HG02623 (cell line): ENCODE measurements around the gene OR1B1.
"Not testable (repeated sequence)": the region's sequence is repeated elsewhere in the genome, so short reads cannot be mapped to it uniquely, and the experiment has no call there.

Experiments
- ATAC-seq: cut with Tn5 transposase; IDR thresholded peaks from one replicate; pipeline ENCODE4 v1.9.1; 2021; ENCODE audit warnings: moderate library complexity; ENCODE audit not compliant: unreplicated experiment

The OR1B1 gene

DNA sequence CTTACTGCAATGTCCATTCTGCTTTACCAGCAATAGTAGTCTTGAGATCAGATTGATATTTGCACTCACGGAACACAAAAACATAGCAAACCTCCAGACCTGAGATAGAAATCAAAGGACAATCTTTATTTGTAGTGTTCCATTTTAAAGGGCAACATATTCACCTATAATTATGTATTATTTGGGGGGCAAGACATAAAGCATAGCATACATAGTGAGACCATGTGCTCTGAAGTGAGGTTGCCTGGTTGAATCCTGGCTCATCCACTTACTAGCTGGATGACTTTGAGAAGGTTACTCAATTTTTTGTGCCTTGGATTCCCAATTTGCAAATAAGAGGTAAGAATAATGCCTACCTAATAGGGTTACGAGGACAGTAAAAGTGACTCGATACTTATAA lies at the start of gene OR1B1:
OR1B1 (minus strand) TSS at position 101 of the 400 bp plus-strand sequence.
- no peak for ATAC-seq

DNA sequence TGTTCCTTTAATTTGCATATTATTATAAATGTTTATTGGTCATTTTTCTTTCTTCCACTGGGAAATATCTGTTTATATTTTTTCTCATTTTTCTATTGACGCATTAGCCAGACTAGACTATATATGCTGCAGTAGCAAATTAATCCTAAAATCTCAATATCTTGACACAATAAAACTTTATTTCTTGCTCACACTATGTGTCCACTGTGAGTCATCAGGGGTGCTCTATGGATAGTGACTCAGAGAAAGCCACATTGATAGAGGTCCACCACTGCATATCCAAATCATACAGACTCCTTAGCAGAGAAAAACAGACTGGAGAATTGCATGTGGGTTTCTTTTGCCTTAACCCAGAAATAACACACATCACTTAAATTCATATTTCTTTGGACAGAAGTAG lies 38.3 kb upstream of the OR1B1 start:
- no peak for ATAC-seq

DNA sequence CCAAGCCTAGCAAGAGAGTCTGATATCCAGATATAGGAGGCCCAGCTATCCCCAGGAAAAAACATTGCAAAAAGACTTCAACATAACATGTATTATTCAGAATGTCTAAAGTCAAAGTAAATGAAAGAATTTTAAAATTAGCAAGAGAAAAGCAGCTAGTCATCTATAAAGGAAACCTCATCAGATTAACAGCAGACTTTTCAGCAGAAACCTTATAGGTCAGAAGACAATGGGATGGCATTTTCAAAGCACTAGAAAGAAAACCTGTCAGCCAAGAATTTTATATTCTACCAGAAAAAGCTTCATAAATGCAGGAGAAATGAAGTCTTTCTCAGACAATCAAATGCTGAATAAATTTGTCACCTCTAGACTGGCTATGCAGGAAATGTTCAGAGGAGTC lies 27.4 kb upstream of the OR1B1 start:
- no peak for ATAC-seq

DNA sequence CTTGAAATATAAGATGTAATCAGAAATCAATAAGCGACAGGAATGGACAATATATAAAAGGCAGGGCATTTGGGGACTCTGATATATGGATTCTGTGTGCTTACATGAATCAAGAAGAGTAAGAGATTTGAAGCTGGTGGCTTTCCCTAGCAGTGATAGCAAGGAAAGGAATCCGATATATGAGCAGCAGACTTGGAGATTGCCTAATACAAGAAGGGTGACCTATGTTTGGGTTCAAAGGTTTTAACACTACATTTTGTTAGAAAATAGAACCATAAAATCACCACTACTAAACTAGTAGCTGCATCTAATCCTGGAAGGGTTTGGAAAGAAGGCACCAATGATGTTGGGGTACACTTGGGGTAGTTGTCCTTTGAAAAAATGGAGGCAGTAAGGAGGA lies 15.1 kb upstream of the OR1B1 start:
- no peak for ATAC-seq

DNA sequence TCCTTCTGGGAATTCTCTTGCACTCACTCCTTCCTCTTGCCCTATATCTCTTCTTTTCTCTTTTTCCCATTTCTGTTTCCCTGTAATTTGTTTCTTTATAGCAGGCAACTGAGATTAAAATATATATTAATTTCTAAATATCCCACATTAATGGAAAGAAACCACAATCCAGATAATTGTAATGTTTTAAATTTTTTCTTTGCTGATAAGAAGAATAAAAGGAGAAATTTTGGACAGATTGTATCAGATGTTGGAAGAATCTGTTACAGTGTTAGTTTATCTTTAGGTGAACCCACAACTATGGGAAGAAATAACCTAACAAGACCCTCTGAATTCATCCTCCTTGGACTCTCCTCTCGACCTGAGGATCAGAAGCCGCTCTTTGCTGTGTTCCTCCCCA lies 4.0 kb upstream of the OR1B1 start, which contains the start of gene OR1L1:
OR1L1 (plus strand) TSS at position 301 of the 400 bp plus-strand sequence; CDS start at position 301, 0 bp downstream.
- ATAC-seq = no peak

DNA sequence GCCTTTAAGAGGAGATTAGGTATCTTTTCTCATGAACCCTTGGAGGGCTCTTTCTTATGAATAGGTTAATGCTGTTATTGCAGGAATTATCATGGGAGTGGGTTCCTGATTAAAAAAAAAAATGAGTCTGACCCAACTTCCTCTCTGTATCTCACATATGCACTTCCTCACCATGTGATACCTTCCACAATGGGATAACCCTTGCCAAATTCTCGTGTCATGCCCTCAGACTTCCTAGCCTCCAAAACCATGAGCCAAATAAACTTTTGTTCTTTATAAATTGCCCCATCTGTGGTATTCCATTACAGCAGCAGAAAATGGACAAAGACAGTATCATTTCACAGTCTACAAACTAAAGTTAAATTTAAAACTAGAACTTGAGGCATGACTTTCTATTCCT lies 1.0 kb downstream of the OR1B1 start:
- no peak for ATAC-seq

DNA sequence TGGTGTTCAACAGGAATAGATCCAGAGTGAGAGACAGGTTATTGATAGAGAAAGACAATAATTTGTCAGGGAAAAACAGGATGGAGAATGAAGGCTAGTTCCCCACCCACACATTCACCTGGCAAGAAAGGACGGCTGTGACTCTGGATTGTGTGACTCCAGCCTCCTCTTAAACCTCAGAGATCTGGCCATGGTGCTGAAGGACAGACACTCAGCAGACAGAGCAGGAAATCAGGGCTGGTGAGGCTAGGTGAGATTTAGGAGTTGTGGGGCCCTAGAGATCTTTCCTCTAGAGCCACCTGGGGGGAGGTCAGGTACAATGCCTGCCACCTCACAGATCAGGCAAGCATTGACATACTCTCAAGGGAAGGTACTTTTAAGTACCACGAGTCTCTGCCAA lies 15.2 kb downstream of the OR1B1 start:
- ATAC-seq = no peak

DNA sequence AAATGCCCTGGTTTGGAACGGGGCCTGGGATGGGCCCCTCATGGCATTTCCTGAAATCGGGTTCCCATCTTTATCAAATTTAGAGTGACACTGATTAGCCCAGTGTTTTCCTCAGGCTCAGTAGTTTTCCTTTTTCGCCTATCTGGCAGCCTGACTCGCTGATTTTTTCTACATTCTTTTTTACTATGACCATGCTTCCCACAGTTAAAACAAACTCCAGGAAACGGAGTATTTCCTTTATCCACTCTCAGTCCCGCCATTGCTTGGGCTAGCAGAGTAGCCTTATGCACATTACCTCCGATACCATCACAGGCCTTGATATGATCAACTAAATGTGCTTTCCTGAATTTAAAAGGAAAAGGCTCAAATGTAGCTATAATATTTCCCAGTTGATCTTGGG lies 37.4 kb downstream of the OR1B1 start:
- no peak for ATAC-seq

DNA sequence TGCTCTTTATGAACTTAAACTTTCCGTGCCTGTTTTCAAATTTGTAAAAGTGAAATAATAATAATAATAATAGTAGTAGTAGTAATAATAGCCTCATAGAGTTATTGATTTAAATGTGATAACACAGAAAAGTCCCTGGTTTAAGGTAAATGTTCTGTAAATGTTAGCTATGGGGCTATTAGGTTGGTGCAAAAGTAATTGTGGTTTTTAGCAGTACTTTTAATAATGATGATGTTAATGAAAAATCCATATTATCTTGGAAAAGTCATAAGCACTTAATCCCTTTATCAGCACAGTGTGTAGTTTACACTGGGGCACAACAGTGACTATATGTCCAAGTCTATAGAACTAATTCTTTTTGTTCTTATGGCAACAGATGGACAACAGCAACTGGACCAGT lies 43.1 kb downstream of the OR1B1 start, which contains the start of gene OR1Q1:
OR1Q1 (plus strand) TSS at position 377 of the 400 bp plus-strand sequence; CDS start at position 377, 0 bp downstream.
- no peak for ATAC-seq

DNA sequence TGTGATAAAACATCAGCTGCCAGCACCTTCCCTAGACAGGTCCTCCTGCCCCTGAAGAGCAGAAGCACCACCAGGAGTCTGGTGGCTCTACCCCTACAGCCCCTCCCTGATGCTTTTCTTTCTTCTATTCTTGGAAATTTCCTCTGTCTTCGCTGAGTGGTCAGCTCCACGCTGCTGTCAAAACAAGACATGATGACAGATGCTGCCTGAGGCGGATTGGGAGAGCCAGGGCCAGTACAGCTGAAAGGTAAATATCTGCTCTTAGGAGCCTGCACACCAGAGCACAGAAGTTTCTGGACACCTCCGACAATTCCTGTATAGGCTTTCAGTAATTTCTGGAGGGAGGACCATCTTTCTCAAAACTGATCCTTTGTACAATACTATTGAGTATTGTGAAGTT lies 47.6 kb downstream of the OR1B1 start:
- ATAC-seq = no peak

DNA sequence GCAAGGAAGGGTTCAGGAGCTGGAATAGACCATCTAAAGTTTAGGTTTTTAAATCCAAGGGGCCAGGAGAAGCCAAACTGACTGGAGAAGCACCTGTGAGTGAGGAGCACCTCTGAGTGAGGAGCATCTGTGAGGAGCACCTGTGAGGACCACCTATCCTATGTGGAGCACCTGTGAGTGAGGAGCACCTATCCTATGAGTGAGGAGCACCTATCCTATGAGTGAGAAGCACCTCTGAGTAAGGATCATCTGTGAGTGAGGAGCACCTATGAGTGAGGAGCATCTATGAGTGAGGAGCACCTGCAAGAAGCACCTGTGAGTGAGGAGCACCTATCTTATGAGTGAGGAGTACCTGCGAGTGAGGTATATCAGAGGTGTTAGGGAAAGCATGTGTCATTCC lies 50.8 kb downstream of the OR1B1 start:
- ATAC-seq = no peak

DNA sequence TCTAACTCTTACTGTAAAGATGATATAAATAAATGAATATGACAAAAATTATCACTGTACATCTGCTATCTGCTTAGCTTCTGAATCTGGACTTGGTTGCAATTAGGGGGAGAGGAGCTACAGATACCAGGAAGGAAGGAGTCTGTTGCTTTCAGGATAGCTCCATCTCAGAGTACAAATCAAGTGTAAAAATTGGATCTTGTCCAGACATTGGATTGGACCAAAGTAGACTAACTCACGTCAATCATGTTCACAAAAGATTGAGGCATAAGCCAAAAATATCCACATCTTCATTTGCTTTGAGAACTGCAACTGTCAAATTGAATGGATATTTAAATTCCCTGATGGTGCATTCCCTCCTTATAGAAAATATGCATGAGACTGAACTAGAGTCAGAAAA lies 51.7 kb downstream of the OR1B1 start:
- no peak for ATAC-seq

DNA sequence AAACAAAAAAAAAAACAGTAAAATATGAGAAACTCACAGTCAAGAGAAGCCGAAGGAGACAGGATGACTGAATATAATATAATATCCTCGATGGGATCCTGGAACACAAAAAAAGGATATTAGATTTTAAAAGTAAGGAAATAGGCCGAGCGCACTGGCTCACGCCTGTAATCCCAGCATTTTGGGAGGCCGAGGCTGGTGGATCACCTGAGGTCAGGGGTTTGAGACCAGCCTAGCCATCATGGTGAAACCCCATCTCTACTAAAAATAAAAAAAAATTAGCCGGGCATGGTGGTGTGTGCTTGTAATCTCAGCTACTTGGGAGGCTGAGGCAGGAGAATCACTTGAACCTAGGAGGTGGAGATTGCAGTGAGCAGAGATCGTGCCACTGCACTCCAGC lies 74.1 kb downstream of the OR1B1 start, which contains the start of gene OR1L8:
OR1L8 (minus strand) TSS at position 101 of the 400 bp plus-strand sequence. CDS start 14,907 bp downstream, outside the sequence.
- ATAC-seq = not testable (repeated sequence)

DNA sequence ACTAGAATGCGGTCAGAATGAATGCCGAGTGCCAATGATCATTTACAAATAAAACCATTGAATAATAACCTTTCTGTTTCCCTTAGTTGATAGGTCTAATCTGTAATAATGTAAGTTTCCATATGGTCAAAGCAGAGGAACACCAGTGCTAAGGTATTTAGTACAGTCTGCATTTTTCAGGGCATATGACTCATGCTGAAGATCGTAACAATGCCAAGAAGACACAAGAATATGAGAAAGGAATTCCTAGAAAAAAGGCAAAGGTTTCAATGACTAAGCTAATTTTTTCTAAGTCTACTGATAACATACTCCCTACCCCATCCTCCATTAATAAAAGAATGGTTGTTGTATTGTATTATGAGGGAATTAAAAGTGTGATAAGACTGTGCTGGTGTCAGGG lies 77.1 kb downstream of the OR1B1 start:
- no peak for ATAC-seq

DNA sequence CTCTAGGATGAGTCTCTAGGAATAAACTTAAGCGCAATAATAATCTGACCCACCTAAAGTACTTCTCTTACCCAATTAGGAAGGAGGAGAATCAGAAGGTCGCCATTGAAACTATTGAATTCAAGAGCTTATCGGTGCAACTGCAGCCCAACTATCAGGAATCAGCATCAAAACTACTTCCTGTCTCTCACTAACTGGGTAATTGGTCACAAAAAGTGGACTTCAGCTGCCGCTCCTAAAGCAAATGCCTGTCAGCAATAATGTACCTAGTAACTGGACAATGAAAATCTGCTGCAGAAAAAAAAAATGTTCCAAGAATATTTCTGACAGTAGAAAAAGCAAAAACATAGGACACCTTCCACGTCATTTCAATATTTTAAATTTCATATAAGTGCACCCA lies 77.6 kb downstream of the OR1B1 start:
- ATAC-seq = no peak
